ENCODE measurements around the gene FRMD4A.
"Not testable (repeated sequence)": the region's sequence is repeated elsewhere in the genome, so short reads cannot be mapped to it uniquely, and the experiment has no call there.

Gene FRMD4A

DNA sequence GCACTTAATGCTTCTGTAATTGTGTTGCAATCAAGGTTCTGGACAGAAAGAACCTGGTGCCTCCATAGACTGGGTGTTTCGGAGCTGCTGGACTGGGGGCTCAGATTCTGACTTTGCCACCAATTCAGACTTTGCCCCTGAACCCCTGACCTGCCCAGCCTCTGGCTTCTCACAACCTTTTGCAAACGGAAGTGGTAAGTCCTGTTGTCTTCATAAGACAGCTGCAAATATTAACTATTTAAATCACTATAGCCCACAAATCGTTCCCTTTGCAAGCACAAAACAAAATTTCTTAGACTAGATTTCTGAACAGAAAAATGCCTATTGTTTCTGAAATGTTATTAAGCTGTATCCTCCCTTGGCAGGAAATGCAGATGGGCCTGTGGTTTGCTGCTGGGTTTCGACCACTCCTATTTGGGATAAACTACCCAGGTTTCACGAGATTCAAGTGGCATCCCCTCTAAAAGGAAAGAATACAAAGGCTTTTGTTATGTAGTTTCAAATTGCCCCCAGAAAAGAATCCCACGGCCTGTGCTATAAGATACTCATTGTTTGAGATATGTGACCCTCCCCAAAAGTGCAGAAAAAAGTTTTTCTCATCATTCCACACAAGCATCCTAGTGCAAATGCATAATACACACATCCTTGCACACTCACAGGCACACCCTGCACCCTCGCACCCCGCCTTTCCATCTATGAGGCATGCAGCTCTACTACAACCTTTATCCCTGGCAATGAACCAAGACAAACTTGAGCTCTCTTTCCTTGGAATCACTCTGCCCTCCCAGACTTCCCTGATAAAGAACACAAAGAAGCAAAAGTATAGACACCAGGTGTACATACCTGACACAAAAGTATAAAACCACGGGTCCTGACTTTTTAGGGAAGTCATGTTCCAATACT lies 534.8 kb downstream of the FRMD4A start:
- no peak for DNase-seq

DNA sequence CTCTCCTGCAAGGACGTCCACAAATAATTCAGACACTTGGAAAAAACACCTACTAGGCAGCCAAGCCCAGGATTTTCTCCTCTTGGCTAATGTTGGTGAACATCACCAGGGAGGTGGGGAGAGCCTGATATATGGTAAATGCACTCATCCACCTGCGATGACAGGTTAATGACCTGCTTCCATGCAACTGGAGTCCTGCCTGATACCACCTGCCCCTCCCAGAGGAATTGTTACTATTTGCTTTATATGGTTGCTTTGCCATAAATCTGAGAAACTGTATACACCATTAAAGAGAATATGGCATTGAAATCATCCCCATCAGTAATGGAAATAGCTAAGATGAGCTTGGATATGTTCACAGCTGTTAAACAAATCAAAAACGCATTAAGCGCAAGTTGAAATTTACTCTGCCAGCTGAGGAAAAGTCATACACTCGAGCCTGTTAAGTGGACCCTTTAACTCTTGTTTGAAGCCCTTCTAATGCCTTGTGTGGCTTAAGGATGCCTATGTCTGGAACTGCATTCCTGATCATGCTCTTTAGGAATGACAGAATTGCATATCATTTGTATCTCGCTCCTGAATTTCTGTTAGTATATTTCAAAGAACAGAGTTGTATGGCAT lies 535.6 kb downstream of the FRMD4A start:
- peak; percentile 36 for DNase-seq

DNA sequence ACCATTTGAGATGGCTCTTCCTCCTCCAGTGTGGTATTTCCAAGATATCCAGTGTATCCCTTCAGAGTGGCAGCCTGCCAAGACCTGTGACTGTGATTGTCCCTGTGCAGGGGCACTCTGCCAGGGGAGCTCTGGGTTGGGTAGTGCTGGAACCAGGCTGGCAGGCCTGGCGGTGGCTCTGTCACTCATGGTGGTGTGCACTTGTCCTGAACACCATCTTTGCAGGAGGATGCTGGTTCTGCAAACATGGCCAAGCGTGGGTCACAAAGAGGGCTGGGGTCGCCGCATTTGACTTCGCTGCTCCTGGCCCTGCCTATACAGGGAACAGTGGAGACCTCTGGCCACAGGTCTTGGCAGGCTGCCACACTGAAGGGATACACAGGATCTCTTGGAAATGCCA lies 538.7 kb downstream of the FRMD4A start:
- no peak for DNase-seq

DNA sequence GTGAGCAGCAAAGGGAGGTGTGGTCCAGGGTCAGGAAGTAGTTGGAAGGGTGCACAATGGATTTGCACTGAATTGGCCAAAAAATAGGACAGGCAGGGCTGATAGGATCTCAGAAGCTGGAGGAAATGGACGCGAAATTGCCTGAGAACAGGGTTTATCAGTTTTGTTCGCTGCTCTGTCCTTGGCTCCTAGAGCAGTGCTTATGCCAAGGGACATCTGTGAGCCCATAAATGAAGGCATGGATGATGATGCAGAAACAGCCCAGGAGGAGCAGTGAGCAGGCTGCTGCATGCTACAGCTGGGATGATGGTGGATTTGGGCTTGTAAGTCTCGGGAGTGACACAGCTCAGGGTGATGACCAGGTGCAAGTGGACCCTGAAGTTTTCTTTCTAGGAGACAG lies 539.2 kb downstream of the FRMD4A start:
- DNase-seq, result no peak

DNA sequence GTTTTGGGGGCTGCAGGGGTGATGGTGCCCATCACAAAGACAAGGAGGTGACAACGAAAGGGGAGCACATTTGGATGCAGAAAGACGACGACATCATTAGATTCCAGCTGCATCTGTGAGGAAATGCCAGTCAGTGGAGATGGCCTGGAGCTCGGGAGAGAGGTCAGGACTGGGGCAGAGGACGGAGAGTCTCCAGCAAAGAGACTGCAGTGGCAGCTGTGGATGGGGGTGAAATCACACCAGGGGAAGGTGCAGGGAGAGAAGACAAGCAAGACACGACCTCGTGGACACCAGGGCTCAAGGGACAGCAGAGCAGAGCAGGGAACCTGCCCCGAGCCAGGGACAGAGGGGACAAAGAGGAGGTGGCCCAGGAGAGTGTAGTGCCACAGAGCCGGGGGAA lies 540.5 kb downstream of the FRMD4A start:
- DNase-seq, result no peak

DNA sequence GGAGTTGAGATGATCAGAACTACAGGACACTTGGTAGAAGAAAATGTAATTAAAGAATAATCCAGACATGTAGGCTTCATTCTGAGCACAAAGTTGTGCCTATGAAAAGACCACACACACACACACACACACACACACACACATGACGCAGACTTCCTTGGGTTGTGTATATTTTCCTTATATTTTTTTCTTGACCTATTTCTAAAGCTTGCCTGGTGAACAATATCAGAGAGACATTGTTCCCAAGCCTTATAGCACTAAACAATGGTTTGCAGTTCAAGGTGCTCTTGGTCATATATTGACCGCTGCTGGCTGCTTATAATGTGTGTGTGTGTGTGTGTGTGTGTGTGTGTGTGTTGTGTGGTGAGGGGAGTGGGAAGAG lies 541.3 kb downstream of the FRMD4A start:
- no peak for DNase-seq

DNA sequence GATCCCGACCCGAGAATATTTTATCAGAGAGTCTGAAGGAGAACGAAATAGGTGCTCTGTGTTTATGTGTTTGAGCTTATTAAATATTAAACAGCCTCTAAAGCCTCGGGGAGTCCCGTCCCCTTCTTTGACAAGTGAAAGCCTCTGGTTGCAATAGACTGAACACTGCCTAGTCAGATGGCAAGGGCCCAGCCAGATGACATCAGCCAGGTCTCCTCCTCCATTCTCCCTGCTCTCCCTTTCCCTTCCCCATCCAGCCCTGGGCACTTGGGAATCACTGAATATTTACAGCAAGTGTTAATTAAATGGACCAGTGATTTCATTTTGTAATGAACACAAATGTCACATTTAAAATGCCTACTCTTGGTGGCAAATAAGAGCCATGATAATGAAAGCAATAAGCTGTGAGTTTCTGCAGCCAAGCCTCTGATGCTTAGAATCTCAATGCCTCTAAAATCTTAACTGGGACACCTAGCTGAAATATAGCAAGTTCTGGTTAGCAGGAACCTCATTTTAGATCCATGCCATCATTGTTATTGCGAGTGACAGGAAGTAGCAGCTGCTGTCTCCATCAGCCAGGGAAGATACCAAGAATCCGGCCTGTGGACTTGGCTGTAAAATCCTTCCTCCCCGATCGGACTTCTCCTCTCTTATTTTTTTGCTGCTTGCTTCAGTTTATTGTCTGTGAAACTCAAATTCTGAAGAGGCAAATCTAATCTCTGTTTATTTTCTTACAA lies 541.8 kb downstream of the FRMD4A start:
- no peak for DNase-seq

DNA sequence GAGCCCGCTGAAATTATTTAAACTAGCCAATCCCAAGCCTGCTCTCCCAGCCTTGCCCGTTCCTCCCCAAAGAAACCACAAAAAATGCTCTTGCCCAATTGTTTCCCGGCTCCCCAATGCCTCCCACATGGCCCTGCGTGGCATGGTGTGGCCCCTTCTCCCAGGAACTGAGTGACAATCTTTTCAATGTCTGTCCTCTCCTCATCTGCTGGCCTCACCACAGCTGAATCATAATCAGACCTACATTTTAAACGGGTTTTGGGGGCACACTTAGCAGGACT lies 542.5 kb downstream of the FRMD4A start:
- no peak for DNase-seq

DNA sequence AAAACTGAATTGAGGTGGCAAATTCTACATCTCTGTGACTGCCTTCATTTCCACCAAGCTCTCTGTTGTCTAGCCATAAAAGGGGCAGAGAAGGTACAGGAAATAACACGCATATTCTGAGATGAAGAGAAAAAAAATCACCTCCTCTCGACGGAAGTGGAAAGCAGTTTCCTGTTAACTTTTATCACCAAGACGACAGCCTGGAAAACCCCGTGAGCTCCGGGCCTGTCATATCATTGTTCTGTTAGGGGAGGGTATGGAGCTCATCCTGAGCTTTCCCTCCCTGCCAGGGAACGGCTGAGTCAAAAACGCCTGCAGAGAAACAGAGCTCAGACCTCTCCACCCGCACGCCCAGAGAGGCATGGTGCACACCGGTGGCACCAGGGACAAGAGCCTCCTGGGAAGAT lies 543.7 kb downstream of the FRMD4A start:
- no peak for DNase-seq

DNA sequence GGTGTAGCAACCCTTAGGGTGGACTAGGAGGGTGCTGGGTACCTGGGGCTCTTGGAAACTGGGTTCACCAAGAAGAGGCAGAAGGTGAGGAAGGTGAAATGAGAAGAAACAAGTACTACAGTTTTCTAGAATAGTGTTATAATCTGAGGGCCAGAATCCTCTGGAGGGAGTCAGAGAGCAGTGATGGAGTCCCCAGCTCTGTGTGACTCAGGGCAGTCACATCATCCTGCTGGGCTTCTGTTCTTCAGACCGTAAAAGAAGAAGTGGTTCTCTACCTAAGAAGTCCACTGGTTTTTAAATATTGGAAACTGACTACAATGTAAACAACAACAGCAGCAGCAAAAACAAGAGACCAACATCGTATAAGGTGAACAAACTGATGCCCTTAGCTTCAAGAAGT lies 546.7 kb downstream of the FRMD4A start:
- no peak for DNase-seq

DNA sequence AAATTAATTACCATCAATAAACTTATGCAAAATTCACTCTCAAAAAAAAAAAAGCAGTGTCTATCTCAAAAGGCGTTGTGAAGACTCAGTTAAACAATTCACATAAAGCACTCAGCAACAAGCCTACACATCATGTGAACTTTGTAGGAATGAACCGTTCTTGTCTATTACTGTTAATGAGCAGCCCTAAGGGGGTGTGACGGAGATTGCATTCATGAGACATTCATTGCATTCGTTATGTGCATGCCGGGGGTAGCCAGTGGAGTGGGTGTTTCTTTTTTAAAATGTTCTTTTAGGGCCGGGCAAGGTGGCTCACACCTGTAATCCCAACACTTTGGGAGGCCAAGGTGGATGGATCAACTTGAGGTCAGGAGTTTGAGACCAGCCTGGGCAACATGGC lies 551.0 kb downstream of the FRMD4A start:
- DNase-seq, result no peak

DNA sequence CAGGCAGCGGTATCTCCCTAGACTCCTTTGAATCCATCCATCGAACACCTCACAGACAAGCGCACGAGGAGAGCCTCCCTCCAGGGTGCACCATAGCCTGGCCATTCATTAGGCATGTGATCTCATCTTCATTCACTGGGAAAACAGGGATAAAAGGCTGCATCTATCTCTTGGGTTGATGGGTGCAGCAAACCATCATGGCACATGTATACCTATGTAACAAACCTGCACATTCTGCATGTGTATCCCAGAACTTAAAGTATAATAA lies 552.1 kb downstream of the FRMD4A start:
- DNase-seq, result not testable (repeated sequence)

DNA sequence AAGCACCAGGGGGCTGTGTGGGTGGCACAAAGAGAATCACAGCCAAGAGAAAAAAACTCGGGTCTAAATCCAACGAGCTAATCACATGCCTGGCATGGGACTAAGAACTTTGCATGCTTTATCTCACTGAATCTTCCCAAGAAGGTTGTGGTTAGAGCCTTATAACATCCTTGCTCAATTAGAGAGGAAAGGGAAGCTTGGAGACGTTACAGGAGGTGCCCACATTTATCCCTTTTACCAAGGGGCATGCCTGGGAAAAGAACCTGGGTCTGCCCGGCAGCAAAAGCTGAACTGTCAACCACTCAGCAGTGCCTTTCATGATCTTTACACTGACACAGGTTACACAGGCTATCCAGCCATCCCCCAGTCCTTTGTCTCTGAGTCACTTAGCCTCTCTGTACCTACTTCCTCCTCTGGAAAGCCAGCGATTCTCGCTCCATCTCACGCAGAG lies 553.8 kb downstream of the FRMD4A start:
- no peak for DNase-seq

DNA sequence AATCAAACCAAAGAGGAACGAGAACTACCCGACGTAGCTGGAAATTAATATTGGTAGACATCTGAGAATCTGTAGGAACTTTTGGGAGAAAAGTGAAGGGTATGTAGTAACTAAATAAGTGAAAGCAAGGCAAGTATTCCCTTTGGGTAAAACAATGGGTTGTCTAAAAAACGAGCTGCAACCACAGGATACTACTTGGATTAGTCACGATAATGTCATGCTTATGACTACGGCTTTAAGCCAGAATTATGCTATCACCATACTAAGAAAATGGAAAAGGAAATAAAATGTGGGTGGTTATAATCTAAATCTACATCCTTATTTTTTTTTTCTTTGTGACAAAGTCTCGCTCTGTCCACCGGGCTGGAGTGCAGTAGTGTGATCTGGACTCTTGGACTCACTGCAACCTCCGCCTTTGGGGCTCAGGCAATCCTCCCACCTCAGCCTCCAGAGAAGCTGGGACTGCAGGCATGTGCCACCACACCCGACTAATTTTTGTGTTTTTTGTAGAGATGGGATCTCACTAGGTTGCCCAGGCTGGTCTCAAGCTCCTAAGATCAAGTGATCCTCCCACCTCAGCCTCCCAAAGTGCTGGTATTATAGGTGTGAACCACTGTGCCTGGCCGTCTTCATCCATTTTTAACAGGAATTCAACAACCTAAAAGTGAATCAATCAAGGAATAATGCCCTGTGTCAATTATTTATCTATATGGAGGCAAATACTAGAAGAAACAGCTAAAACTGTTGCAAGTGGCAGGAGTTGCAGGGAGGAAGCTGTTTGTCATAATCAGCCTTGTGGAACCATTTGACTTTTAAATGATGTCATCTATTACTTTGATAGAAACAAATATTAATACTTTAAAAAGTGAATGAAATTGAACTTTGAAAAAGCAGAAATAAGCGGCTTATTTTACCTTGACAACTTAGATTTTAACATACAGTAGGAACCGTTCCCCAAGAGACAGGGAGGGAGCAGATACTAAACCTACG lies 554.6 kb downstream of the FRMD4A start:
- DNase-seq, result no peak

DNA sequence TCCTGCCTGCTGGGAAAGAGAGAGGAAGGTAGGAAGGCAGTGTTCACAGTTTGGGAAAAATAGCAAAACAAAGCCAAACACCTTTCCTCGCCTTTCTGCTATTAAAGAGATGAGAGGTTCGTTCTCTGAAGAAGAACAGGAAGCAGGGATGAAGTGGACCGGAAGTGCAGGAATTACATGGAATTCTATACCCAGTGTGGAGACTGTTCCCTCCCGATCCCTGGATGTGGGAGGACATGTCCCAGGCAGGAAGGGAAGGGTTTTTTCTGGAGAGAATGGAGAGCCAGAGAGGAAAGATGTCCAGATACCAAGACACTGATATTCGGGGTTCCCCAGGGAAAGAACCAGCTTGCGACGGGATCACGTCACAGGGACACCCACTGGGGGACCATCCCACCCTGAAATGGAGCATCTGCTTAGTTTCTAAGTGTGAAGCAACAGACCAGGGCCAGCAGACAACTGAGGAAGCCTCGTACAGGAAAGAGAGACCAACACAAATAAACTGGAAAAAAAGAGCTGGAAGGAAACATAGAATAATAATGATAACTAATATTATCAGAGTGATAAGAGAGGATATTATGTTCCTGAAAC lies 556.3 kb downstream of the FRMD4A start:
- DNase-seq, result no peak

DNA sequence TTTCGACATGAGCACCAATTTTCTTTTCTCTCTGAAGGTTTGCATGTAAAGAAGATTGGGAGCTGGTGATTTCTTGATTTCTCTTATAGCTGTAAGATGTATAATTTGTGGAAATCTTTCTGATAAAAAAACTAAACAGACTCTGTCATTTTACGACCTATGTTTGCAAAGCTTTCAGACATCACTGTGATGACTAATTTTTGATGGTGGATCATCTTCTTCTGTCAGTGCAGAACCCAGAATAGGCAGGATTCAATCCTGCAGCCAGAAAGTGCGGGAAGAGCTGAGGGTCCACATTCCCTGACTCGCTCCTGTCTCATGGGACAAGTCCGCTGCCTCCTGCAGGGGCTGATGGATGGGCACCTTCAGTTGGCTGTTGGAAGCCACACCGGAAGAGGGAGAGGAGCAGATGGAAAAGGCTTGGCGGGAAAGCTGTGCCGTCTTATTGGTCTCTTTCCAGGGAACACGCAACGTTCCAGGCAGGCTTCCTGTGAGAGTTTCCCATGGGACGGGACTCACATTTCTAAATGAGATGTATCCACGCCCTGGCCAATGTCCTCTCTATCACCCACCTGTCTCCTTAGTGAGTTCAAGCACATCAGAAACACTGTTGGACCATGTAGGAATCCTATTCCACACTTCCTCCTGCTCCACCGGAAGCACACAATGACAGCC lies 557.1 kb downstream of the FRMD4A start:
- DNase-seq, result no peak

DNA sequence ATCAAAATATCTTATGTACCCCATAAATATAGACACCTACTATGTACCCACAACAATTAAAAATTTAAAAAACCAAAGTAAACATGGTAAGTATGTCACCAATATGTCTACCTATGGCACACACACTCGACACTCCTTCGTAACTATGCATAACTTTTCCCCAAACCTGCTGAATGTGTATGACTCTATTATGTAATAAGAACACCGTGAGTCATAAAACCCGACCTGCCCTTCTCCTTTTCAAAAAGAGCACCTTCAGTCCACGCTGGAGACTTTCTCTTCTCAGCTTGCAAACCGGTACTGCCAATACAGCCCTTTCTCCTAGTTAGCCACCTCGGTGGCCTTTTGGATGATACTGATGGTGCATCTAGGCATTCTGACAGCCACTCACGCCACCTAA lies 557.7 kb downstream of the FRMD4A start:
- no peak for DNase-seq

DNA sequence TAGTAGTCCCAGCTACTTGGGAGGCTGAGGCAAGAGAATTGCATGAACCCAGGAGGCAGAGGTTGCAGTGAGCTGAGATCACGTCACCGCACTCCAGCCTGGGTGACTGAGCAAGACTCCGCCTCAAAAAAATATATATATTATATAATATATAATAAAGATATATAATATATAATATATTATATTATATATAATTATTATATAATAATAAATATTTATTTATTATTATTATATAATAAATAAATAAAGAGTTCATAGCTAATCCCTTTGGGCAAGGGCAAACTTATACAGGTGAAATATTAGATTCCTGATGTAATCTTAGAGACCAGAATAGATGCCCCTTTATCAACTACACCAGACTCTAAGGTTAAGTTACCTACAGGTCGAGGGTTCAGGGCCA lies 558.7 kb downstream of the FRMD4A start:
- no peak for DNase-seq

DNA sequence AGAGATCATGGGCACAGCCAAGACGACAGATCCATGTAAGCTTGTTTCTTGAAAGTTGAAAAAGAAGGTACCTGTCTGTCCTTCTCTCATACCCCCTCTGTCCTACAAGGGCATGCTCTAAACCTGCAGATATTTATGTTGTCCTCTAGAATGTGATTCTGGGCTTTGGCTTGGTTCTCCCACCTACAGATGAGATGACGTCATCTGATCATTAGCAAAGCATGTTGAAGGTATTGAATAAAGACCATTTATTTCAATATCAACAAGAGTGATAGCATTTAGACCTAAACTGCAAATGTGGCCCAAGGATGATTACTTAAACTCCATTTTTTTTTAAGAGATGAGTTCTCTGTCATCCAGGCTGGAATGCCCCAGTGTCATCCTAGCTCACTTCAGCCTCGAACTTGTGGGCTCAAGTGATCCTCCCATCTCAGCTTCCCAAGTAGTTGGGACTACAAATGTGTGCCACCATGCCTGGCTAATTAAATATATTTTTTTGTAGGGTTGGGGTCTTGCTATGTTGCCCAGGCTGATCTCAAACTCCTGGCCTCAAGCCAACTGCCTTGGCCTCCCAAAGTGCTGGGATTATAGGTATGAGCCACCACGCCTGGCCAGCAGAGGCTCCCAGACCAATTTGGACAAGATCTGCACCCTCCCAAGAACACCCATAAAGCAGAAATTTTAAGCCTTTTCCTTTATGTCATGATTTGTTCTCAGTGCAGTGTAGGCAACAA lies 559.8 kb downstream of the FRMD4A start:
- no peak for DNase-seq

DNA sequence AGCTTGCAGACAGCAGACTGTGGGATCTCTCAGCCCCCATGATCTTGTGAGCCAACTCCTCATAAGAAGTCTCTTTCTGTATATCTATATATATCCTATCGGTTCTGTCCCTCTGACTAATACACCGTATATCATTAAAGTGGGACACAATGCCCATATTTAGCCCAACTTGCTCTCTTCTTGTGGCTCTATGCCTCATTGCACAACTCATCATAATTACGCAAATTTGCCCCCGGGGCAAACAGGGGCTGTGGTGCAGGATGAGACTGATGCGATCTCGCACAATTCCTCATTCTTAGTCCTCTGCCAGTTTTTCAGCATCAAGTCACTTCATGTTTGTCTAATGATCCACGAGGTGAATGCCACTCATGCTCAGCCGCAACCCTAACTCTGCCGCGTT lies 560.8 kb downstream of the FRMD4A start:
- no peak for DNase-seq

DNA sequence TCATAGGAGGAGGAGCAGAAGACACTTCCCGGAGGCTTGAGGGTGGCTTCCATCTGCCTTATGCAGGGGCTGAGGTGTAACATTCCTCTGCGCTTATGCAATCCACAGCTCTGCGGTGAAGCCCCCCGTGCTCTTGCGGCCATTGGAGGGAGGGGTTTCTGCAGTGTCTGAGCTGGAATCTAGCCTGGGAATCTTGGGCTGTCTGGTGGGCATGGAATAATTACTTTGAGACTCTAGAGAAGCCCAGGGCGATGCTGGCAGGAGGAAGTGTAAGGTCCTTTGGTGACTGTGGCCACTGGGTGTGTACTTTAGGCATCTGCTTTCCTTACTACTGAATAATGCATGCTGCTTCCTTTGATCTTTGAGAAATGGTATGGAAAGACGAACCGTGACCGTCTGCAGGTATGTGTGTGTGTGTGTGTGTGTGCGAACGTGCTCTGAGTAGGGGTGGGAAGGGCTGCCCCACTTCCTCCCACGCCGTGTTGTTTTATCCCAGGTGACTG lies 563.0 kb downstream of the FRMD4A start:
- no peak for DNase-seq

Data from NCI-H1436 treated with DMSO at 0.1 percent for 48 hours (cell line).